ENCODE data around the gene GAB3. TPM values are rescaled to one million over a fixed set of nuclear protein-coding genes. Genes with fewer than 3 reads are reported as not detected.
"Not testable (repeated sequence)": the region's sequence is repeated elsewhere in the genome, so short reads cannot be mapped to it uniquely, and the experiment has no call there.

The GAB3 gene
- total RNA-seq, 1 donor from 2014 or later: 3.8 TPM

- DNase-seq (ENCODE audit: low read depth, low spot score): no peak
Observed at GRCh38 chrX:154721155-154721554, 29.7 kb downstream of the GAB3 start.

- DNase-seq (ENCODE audit: low read depth, low spot score): no peak
Observed at GRCh38 chrX:154720067-154720466, 30.8 kb downstream of the GAB3 start.

GRCh38 chrX:154719132-154719675, 31.7 kb downstream of the GAB3 start:
- no peak for DNase-seq (ENCODE audit: low read depth, low spot score)

DNA sequence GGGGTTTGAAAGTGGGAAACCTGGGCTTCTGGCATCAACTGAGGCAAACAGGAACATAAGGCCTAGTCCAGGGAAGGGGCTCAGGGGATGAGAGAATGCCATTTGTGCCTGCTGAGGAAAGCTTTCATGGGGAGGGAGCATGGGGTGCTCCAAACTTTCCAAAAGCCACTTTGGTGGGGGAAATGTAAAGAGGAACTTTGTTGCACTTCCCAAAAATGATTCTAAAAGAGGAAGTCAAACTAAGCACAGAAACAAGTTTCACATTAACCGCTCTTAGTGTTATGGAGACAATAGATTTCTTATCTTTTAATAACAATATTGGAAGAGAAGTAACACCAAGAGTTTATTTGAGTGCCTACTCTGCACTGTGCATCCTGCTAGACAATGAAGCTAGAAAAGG, 32.3 kb downstream of the GAB3 start:
- DNase-seq (ENCODE audit: low read depth, low spot score): no peak

DNA sequence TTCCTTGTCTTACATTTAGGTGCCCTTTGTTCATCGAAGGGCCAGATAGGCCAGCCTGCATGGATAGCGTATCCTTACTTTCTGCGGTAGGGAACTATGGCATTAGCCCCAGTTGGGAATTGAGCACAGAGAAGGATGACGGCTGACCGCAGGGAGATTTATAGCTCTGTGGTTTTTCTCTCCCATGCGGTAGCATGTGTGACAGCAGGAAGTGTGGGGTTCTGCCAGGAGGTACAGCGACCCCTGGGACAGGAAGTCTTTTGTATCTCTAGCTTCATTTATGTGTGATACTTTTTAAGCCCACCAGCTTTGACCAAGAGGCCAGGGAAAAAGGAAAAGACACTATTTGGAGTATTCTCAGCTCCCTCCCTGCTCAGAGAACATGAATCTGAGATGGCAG, 33.1 kb downstream of the GAB3 start:
- no peak for DNase-seq (ENCODE audit: low read depth, low spot score)

GRCh38 chrX:154715825-154716224, 35.1 kb downstream of the GAB3 start:
- DNase-seq (ENCODE audit: low read depth, low spot score): no peak

- DNase-seq (ENCODE audit: low read depth, low spot score): no peak
Observed at GRCh38 chrX:154714925-154715324, 36.0 kb downstream of the GAB3 start.

DNA sequence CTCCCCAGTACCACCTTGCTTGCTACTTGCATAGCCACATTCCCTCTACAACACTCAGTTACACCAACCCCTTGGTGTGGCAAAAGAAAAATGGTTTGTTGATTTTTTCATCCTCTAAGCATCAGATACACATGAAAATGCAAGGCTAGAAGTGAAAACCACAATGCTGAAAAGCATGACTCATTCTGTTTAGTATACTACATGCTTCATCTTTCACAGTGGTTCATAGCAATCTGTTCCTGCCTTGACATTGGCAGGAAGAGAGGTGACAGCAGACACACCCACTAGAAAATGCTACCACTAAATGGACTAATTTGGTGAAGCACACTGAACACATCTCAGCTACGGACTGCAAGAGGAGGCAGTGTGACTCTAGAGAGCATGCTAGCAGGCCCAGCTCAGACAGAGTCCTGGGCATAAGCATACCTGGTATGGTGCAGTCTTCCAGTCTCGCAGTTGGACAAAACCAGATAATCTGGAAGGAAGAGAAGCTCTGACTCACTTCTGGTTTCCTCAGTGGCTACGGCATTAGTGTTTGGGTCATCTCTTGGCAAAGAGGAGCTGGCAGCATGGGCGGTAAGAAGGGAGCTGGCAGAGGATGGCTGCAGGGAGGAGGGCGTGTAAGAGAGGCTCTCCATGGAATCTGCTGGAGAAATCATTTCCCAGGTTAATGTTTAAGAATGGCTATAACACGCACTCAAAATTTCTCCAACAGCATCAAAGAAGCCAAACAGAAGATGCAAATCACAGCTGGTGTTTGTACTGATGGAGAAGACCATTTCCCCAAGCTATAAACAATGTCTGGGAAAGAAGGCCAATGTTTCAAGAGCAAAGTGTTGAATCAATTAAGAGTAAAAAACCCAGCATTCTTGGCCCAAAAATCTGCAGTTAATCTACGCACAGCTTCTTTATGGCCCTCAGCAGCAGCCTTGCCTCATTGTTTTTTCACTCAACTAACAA, 37.8 kb downstream of the GAB3 start:
- DNase-seq (ENCODE audit: low read depth, low spot score): no peak

- DNase-seq (ENCODE audit: low read depth, low spot score): no peak
Observed at GRCh38 chrX:154711264-154711663, 39.6 kb downstream of the GAB3 start.

- DNase-seq (ENCODE audit: low read depth, low spot score): no peak
Observed at GRCh38 chrX:154710309-154710708, 40.6 kb downstream of the GAB3 start.

DNA sequence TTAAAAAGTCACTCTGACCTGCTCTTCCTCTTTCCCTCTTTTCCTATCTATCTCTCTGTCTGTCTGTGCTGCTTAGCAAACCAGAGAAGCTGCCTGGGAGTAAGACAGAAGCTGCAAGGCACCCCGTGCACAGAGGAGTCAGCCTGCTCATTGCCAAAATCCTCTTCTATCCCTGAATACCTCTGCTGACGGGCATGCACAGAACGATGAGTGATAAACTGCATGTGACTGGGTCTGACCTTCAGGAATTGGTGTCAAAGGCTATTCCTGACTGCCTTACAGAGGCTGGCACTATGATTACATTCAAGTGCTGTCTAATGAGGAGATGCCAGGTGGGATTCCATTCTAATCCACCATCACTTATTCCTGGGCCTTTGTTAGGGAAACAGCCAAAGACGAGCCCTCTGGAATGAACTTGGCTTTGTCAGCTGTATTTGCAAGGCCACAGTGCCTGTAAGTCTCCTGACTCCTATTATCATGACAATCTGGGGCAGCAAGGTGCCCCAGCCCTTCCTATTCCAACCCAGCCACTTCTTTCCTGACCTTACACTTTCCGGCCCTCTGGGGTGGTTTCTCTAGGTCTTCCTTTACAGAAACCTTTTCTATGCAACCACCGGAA, 52.1 kb downstream of the GAB3 start:
- DNase-seq (ENCODE audit: low read depth, low spot score): no peak

- no peak for DNase-seq (ENCODE audit: low read depth, low spot score)
Observed at GRCh38 chrX:154696676-154697045, 54.2 kb downstream of the GAB3 start.

DNA sequence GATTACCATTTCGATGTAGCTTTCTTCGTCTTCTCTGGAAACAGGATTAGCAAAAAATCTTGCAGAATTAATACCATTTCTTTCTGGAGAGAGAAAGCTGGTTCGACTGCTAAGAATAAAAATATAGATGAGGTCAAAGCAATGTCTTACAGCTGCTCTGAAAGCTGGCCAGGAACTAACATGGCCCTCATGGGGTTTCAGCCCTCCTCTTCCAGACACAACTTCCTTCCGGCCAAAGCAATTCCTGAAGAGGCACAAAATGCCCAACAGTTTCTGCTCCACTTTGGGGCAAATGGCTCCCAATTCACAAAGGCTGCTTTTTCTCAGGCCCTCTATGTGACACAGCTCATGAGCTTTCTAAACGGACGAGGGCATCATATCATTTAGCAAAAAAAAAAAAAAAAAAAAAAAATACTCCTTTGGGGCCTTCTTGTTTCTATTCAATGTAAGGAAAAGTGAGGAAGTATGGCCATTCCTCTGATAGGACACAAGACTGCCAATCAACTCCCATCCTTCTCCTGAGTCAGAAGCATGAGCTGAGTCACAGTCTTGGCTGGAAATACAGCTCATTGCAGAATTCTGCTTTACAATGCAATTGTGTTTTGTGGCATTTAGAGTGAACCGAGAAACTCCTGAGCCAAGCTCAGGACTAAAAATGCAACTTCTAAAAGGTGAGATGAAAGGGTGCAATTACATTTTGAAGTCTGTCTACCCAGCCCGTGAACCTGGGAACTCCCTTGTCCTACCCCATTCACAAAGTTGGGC, 54.8 kb downstream of the GAB3 start:
- DNase-seq (ENCODE audit: low read depth, low spot score): no peak

- DNase-seq (ENCODE audit: low read depth, low spot score): no peak
Observed at GRCh38 chrX:154693394-154693793, 57.5 kb downstream of the GAB3 start.

DNA sequence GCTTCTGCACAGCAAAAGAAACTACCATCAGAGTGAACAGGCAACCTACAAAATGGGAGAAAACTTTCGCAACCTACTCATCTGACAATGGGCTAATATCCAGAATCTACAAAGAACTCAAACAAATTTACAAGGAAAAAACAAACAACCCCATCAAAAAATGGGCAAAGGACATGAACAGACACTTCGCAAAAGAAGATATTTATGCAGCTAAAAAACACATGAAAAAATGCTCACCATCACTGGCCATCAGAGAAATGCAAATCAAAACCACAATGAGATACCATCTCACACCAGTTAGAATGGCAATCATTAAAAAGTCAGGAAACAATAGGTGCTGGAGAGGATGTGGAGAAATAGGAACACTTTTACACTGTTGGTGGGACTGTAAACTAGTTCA, 60.4 kb downstream of the GAB3 start:
- not testable (repeated sequence) for DNase-seq (ENCODE audit: low read depth, low spot score)

DNA sequence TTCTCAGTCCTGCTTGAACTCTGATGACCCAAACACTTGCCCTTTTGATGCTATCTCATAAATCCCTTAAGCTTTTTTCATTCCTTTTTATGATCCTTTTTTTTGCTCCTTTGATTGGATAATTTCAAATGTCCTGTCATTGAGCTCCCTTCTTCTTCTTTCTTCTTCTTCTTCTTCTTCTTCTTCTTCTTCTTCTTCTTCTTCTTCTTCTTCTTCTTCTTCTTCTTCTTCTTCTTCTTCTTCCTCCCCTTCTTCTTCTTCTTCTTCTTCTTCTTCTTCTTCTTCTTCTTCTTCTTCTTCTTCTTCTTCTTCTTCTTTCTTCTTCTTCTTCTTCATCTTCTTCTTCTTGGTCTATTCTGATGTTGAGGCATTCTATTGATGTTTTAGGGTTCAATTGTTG, 78.8 kb downstream of the GAB3 start:
- not testable (repeated sequence) for DNase-seq (ENCODE audit: low read depth, low spot score)

- DNase-seq (ENCODE audit: low read depth, low spot score): not testable (repeated sequence)
Observed at GRCh38 chrX:154670848-154671247, 80.0 kb downstream of the GAB3 start.

DNA sequence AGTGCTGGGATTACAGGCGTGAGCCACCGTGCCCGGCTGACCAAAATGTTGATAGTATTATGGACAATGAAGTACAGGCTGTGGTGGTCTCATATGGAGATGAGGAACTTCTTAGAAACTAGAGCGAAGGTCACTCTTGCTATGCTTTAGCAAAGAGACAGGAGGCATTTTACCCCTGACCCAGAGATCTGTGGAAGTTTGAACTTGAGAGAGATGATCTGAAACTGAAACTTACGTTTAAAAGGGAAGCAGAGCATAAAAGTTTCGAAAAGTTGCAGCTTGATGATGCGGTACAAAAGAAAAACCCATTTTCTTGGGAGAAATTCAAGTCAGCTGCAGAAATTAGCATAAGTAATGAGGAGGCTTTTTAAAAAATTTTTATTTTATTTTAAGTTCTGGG, 89.0 kb downstream of the GAB3 start:
- no peak for DNase-seq (ENCODE audit: low read depth, low spot score)

DNA sequence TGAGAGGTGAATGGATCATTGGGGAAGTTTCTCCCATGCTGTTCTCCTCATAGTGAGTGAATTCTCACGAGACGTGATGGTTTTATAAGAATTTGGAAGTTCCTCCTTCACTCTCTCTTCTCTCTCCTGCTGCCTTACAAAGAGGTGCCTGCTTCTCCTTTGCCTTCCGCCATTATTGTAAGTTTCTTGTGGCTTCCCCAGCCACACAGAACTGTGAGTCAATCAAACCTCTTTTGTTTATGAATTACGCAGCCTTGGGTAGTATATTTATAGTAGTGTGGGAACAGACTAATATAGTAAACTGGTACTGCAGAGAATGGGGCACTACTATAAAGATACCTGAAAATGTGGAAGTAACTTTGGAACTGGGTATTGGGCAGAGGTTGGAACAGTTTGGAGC, 89.7 kb downstream of the GAB3 start:
- DNase-seq (ENCODE audit: low read depth, low spot score): no peak

- DNase-seq (ENCODE audit: low read depth, low spot score): no peak
Observed at GRCh38 chrX:154660541-154660940, 90.3 kb downstream of the GAB3 start.

- no peak for DNase-seq (ENCODE audit: low read depth, low spot score)
Observed at GRCh38 chrX:154658957-154659356, 91.9 kb downstream of the GAB3 start.

DNA sequence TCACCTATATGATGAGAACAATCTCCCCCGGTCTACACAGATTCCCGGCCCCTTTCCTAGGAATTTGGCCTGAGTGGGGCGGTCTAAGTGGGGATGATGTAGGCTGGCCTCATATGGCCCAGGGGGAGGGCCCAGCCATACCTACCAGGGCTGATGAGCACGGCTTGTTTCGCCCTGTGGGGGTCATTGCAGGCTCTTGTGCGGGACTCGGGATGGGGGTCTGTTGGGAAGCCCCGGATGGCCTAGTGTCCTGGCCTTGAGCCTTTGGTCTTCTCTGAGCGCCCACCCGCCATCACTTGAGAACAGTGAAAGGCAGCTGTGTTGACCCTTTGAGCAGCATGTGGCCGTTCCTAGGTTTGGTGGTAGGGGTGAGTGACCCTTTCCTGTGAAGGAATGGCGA, 92.7 kb downstream of the GAB3 start:
- no peak for DNase-seq (ENCODE audit: low read depth, low spot score)

Measured in pulmonary artery endothelial cell (primary cell).